BLaER1 treated with 17β-estradiol and CSF1 and Interleukin-3, amounts not matched to agents 10 nM and 100 nM (cell line): ENCODE results near the gene CCR9.

Experiments used
- H3K27ac ChIP-seq, 11 experiments: shearing (Covaris generic); formaldehyde crosslinking; 2 replicates each; pipeline ENCODE4 v1.8.1; 2022
- H3K27me3 ChIP-seq, 11 experiments: shearing (Covaris generic); formaldehyde crosslinking; 2 replicates each; pipeline ENCODE4 v1.8.1; 2022
- H3K36me3 ChIP-seq, 11 experiments: shearing (Covaris generic); formaldehyde crosslinking; 2 replicates each; pipeline ENCODE4 v1.8.1; 2022
- H3K4me1 ChIP-seq, 10 experiments: shearing (Covaris generic); formaldehyde crosslinking; 2 replicates each; pipeline ENCODE4 v1.8.1; 2022
- H3K4me2 ChIP-seq, 11 experiments: shearing (Covaris generic); formaldehyde crosslinking; 2 replicates each; pipeline ENCODE4 v1.8.1; 2022
- H3K4me3 ChIP-seq, 10 experiments: shearing (Covaris generic); formaldehyde crosslinking; 2 replicates each; pipeline ENCODE4 v1.8.1; 2022
- H3K9ac ChIP-seq, 11 experiments: shearing (Covaris generic); formaldehyde crosslinking; 2 replicates each; pipeline ENCODE4 v1.8.1; 2022
- H3K9me3 ChIP-seq, 11 experiments: shearing (Covaris generic); formaldehyde crosslinking; replicated peaks in 1 of 11; 2 replicates each; pipeline ENCODE4 v1.8.1; 2022
- H4K20me1 ChIP-seq, 11 experiments: shearing (Covaris generic); formaldehyde crosslinking; 2 replicates each; pipeline ENCODE4 v1.8.1; 2022
- Cebpa-rat ChIP-seq, 11 experiments: shearing (Covaris generic); IDR thresholded peaks; 2 replicates each; pipeline ENCODE4 v1.8.1; 2022

The CCR9 gene

GRCh38 chr3:45870099-45870498 lies 16.2 kb upstream of the CCR9 start:
- H3K36me3 ChIP-seq, result no peaks in the 10 kb centered on the region
- 0 out of 22 replicates have a peak, but pooled peaks cover 0 to 3% (median 0%) of the 10 kb centered on the region in 11 experiments for H3K9me3 ChIP-seq
- H3K4me3 ChIP-seq, result no peak overlapping the region
- no peak for TF ChIP-seq Cebpa-rat (IDR thresholded peaks at IDR 0.05)
- no peak overlapping the region for H3K27ac ChIP-seq
- H3K4me2 ChIP-seq, result no peak overlapping the region
- peaks cover 0 to 13% (median 0%) of the 10 kb centered on the region in 10 experiments; a peak in 4 of 20 replicates for H3K4me1 ChIP-seq
- no peak overlapping the region for H3K9ac ChIP-seq
- no peaks in the 10 kb centered on the region for H4K20me1 ChIP-seq
- no peaks in the 10 kb centered on the region for H3K27me3 ChIP-seq

GRCh38 chr3:45871780-45872179 lies 14.6 kb upstream of the CCR9 start:
- H3K27ac ChIP-seq, result no peak overlapping the region
- H4K20me1 ChIP-seq, result no peaks in the 10 kb centered on the region
- H3K9ac ChIP-seq, result no peak overlapping the region
- H3K9me3 ChIP-seq, result 0 out of 22 replicates have a peak, but pooled peaks cover 0 to 3% (median 0%) of the 10 kb centered on the region in 11 experiments
- no peaks in the 10 kb centered on the region for H3K4me1 ChIP-seq
- no peaks in the 10 kb centered on the region for H3K27me3 ChIP-seq
- no peaks in the 10 kb centered on the region for H3K36me3 ChIP-seq
- H3K4me2 ChIP-seq, result no peak overlapping the region
- H3K4me3 ChIP-seq, result no peak overlapping the region
- TF ChIP-seq Cebpa-rat (IDR thresholded peaks at IDR 0.05), result no peak

- no peak for TF ChIP-seq Cebpa-rat (IDR thresholded peaks at IDR 0.05)
- Histone ChIP-seq H3K4me2 (no peak overlapping the region), H4K20me1 (no peaks in the 10 kb centered on the region), H3K27me3 (no peaks in the 10 kb centered on the region), H3K27ac (no peak overlapping the region), H3K9me3 (0 out of 22 replicates have a peak, but pooled peaks cover 0 to 3% (median 0%) of the 10 kb centered on the region in 11 experiments), H3K4me1 (no peaks in the 10 kb centered on the region), H3K4me3 (no peak overlapping the region), H3K9ac (no peak overlapping the region), H3K36me3 (no peaks in the 10 kb centered on the region)
These were observed 13.8 kb upstream of the CCR9 start for GRCh38 chr3:45872569-45872968.

GRCh38 chr3:45873036-45873435 lies 13.3 kb upstream of the CCR9 start:
- H3K9ac ChIP-seq, result no peak overlapping the region
- no peak for TF ChIP-seq Cebpa-rat (IDR thresholded peaks at IDR 0.05)
- H3K27ac ChIP-seq, result no peak overlapping the region
- no peaks in the 10 kb centered on the region for H3K4me1 ChIP-seq
- H3K4me3 ChIP-seq, result no peak overlapping the region
- no peak overlapping the region for H3K4me2 ChIP-seq
- H3K27me3 ChIP-seq, result no peaks in the 10 kb centered on the region
- 0 out of 22 replicates have a peak, but pooled peaks cover 0 to 3% (median 0%) of the 10 kb centered on the region in 11 experiments for H3K9me3 ChIP-seq
- H4K20me1 ChIP-seq, result no peaks in the 10 kb centered on the region
- no peaks in the 10 kb centered on the region for H3K36me3 ChIP-seq

- H3K9ac ChIP-seq, result no peak overlapping the region
- no peaks in the 10 kb centered on the region for H3K36me3 ChIP-seq
- TF ChIP-seq Cebpa-rat (IDR thresholded peaks at IDR 0.05), result no peak
- 0 out of 22 replicates have a peak, but pooled peaks cover 0 to 3% (median 0%) of the 10 kb centered on the region in 11 experiments for H3K9me3 ChIP-seq
- H3K27ac ChIP-seq, result no peak overlapping the region
- no peaks in the 10 kb centered on the region for H3K4me1 ChIP-seq
- no peaks in the 10 kb centered on the region for H4K20me1 ChIP-seq
- no peak overlapping the region for H3K4me2 ChIP-seq
- H3K4me3 ChIP-seq, result no peak overlapping the region
- no peaks in the 10 kb centered on the region for H3K27me3 ChIP-seq
These were observed 12.7 kb upstream of the CCR9 start for GRCh38 chr3:45873638-45874037.

GRCh38 chr3:45874677-45875346 lies 11.5 kb upstream of the CCR9 start:
- Histone ChIP-seq H4K20me1 (no peaks in the 10 kb centered on the region), H3K4me2 (no peak overlapping the region), H3K4me1 (no peaks in the 10 kb centered on the region), H3K9me3 (0 out of 22 replicates have a peak, but pooled peaks cover 0 to 3% (median 0%) of the 10 kb centered on the region in 11 experiments), H3K4me3 (no peak overlapping the region), H3K27me3 (no peaks in the 10 kb centered on the region), H3K27ac (no peak overlapping the region), H3K36me3 (no peaks in the 10 kb centered on the region), H3K9ac (no peak overlapping the region)
- no peak for TF ChIP-seq Cebpa-rat (IDR thresholded peaks at IDR 0.05)

GRCh38 chr3:45878124-45878523 lies 8.2 kb upstream of the CCR9 start:
- Histone ChIP-seq H3K4me3 (no peak overlapping the region), H3K36me3 (no peaks in the 10 kb centered on the region), H3K4me2 (no peak overlapping the region), H3K27ac (no peak overlapping the region), H3K9ac (no peak overlapping the region), H3K27me3 (no peaks in the 10 kb centered on the region), H3K4me1 (no peaks in the 10 kb centered on the region), H3K9me3 (0 out of 22 replicates have a peak, but pooled peaks cover 0 to 3% (median 0%) of the 10 kb centered on the region in 11 experiments), H4K20me1 (no peaks in the 10 kb centered on the region)
- no peak for TF ChIP-seq Cebpa-rat (IDR thresholded peaks at IDR 0.05)

GRCh38 chr3:45880725-45881077 lies 5.6 kb upstream of the CCR9 start:
- Histone ChIP-seq H3K27me3 (no peaks in the 10 kb centered on the region), H3K9me3 (no peaks in the 10 kb centered on the region), H4K20me1 (no peaks in the 10 kb centered on the region), H3K4me2 (no peak overlapping the region), H3K27ac (no peak overlapping the region), H3K36me3 (no peaks in the 10 kb centered on the region), H3K4me1 (no peaks in the 10 kb centered on the region), H3K4me3 (no peak overlapping the region), H3K9ac (no peak overlapping the region)
- no peak for TF ChIP-seq Cebpa-rat (IDR thresholded peaks at IDR 0.05)

GRCh38 chr3:45881078-45882022 lies 5.0 kb upstream of the CCR9 start:
- no peak overlapping the region for H3K4me3 ChIP-seq
- H3K4me1 ChIP-seq, result no peaks in the 10 kb centered on the region
- no peak for TF ChIP-seq Cebpa-rat (IDR thresholded peaks at IDR 0.05)
- no peak overlapping the region for H3K27ac ChIP-seq
- H3K9ac ChIP-seq, result no peak overlapping the region
- no peaks in the 10 kb centered on the region for H4K20me1 ChIP-seq
- H3K9me3 ChIP-seq, result no peaks in the 10 kb centered on the region
- H3K4me2 ChIP-seq, result no peak overlapping the region
- H3K27me3 ChIP-seq, result no peaks in the 10 kb centered on the region
- H3K36me3 ChIP-seq, result no peaks in the 10 kb centered on the region
